ENCODE data around the gene TNFSF12. TPM values are rescaled to one million over a fixed set of nuclear protein-coding genes. Genes with fewer than 3 reads are reported as not detected.

The TNFSF12 gene
- total RNA-seq, 2 experiments from 2014 or later = 52.8 to 59.4 TPM

- CTCF ChIA-PET = interaction anchor here (0.6 to 2.1 kb wide), 15 partner anchors 8 to 558 kb away, joined by 3 to 29 read pairs (median 4); partner anchors contain the start of genes MPDU1, SENP3 and TP53
- Mint-ChIP-seq H3K4me1 (peaks cover 66% of the 10 kb centered on the region), H3K36me3 (peaks cover 28% of the 10 kb centered on the region), H3K9me3 (ENCODE audit: low read depth) (no peaks in the 10 kb centered on the region), H3K27me3 (no peaks in the 10 kb centered on the region), H3K27ac (peak overlapping the region; percentile 91), H3K4me3 (peak overlapping the region; percentile 50)
- ATAC-seq (peak; percentile 58), DNase-seq (peak; percentile 81)
Observed at GRCh38 chr17:7552621-7553051, 3.8 kb downstream of the TNFSF12 start.

- Mint-ChIP-seq H3K4me1 (peaks cover 65% of the 10 kb centered on the region), H3K9me3 (ENCODE audit: low read depth) (no peaks in the 10 kb centered on the region), H3K27ac (peak overlapping the region; percentile 91), H3K27me3 (no peaks in the 10 kb centered on the region), H3K36me3 (peaks cover 28% of the 10 kb centered on the region), H3K4me3 (peak overlapping the region; percentile 50)
- ATAC-seq = no peak
- DNase-seq = no peak
- CTCF ChIA-PET = interaction anchor here (0.6 to 2.1 kb wide), 9 partner anchors 7 to 557 kb away, joined by 3 to 29 read pairs (median 4); partner anchors contain the start of genes SENP3, TP53 and WRAP53
Observed at GRCh38 chr17:7553356-7553755, 4.5 kb downstream of the TNFSF12 start.

GRCh38 chr17:7555320-7555948 lies 6.6 kb downstream of the TNFSF12 start:
- peaks cover 25% of the 10 kb centered on the region for H3K36me3 Mint-ChIP-seq
- H3K4me1 Mint-ChIP-seq = peaks cover 67% of the 10 kb centered on the region
- ATAC-seq = no peak
- H3K27ac Mint-ChIP-seq = peak overlapping the region; percentile 60
- no peaks in the 10 kb centered on the region for H3K27me3 Mint-ChIP-seq
- CTCF ChIA-PET = interaction anchor here (1.6 to 1.8 kb wide), 2 partner anchors 28 to 34 kb away, joined by 3 to 4 read pairs; partner anchors contain the start of gene MPDU1
- no peak for DNase-seq
- H3K4me3 Mint-ChIP-seq = no peak overlapping the region
- H3K9me3 Mint-ChIP-seq (ENCODE audit: low read depth) = no peaks in the 10 kb centered on the region

- no peaks in the 10 kb centered on the region for H3K27me3 Mint-ChIP-seq
- H3K9me3 Mint-ChIP-seq (ENCODE audit: low read depth) = no peaks in the 10 kb centered on the region
- peaks cover 64% of the 10 kb centered on the region for H3K4me1 Mint-ChIP-seq
- no peak overlapping the region for H3K27ac Mint-ChIP-seq
- H3K36me3 Mint-ChIP-seq = peaks cover 21% of the 10 kb centered on the region
- ATAC-seq = no peak
- CTCF ChIA-PET = interaction anchor here (1.8 to 5.4 kb wide), 2 partner anchors 33 to 41 kb away, joined by 4 to 172 read pairs; no protein-coding TSS in a partner anchor
- no peak overlapping the region for H3K4me3 Mint-ChIP-seq
- no peak for DNase-seq
Observed at GRCh38 chr17:7556627-7557026, 7.8 kb downstream of the TNFSF12 start.

- Mint-ChIP-seq H3K4me1 (peaks cover 58% of the 10 kb centered on the region), H3K27me3 (no peaks in the 10 kb centered on the region), H3K4me3 (no peak overlapping the region), H3K36me3 (peaks cover 19% of the 10 kb centered on the region), H3K9me3 (ENCODE audit: low read depth) (no peaks in the 10 kb centered on the region), H3K27ac (no peak overlapping the region)
- DNase-seq (no peak), ATAC-seq (no peak)
- CTCF ChIA-PET = interaction anchor here (0.6 to 5.4 kb wide), 4 partner anchors 32 to 201 kb away, joined by 3 to 172 read pairs (median 4); no protein-coding TSS in a partner anchor
Observed at GRCh38 chr17:7557147-7557764, 8.4 kb downstream of the TNFSF12 start.

- Mint-ChIP-seq H3K27me3 (no peaks in the 10 kb centered on the region), H3K27ac (peak overlapping the region; percentile 68), H3K4me1 (peaks cover 58% of the 10 kb centered on the region), H3K4me3 (no peak overlapping the region), H3K9me3 (ENCODE audit: low read depth) (no peaks in the 10 kb centered on the region), H3K36me3 (peaks cover 15% of the 10 kb centered on the region)
- DNase-seq = no peak
- ATAC-seq = no peak
- CTCF ChIA-PET = interaction anchor here (0.7 to 5.4 kb wide), 5 partner anchors 8 to 202 kb away, joined by 3 to 172 read pairs (median 4); partner anchors contain the start of gene TNFSF12
Observed at GRCh38 chr17:7557775-7558543, 9.1 kb downstream of the TNFSF12 start.

GRCh38 chr17:7558544-7559319 lies 9.9 kb downstream of the TNFSF12 start, which contains the start of gene TNFSF13:
Gene TNFSF13, plus strand, starts transcription at chr17:7558750. Its CDS starts 290 bp downstream, at chr17:7559040.
- Mint-ChIP-seq H3K4me3 (no peak within 1 kb of the TSS), H3K4me1 (peaks cover 52% of the 10 kb centered on the region), H3K9me3 (ENCODE audit: low read depth) (no peaks in the 10 kb centered on the region), H3K27ac (peak within 1 kb of the TSS; percentile 68), H3K27me3 (no peaks in the 10 kb centered on the region), H3K36me3 (peaks cover 10% of the 10 kb centered on the region)
- ATAC-seq = no peak
- CTCF ChIA-PET = interaction anchor here (0.7 to 5.4 kb wide), 5 partner anchors 9 to 203 kb away, joined by 3 to 172 read pairs (median 4); partner anchors contain the start of gene TNFSF12
- no peak for DNase-seq

- Mint-ChIP-seq H3K9me3 (ENCODE audit: low read depth) (no peaks in the 10 kb centered on the region), H3K4me1 (peaks cover 56% of the 10 kb centered on the region), H3K4me3 (no peak overlapping the region), H3K36me3 (peaks cover 7% of the 10 kb centered on the region), H3K27me3 (no peaks in the 10 kb centered on the region), H3K27ac (no peak overlapping the region)
- CTCF ChIA-PET = interaction anchor here (0.8 to 5.4 kb wide), 36 partner anchors 7 to 230 kb away, joined by 3 to 172 read pairs (median 8); partner anchors contain the start of genes CD68, MPDU1, PLSCR3 and SAT2
- DNase-seq (no peak), ATAC-seq (no peak)
Observed at GRCh38 chr17:7559320-7560171, 10.7 kb downstream of the TNFSF12 start.

GRCh38 chr17:7560172-7561027 lies 11.5 kb downstream of the TNFSF12 start:
- CTCF ChIA-PET = interaction anchor here (0.6 to 5.4 kb wide), 52 partner anchors 8 to 340 kb away, joined by 3 to 172 read pairs (median 6); partner anchors contain the start of genes CD68, FXR2, MPDU1 and PLSCR3
- ATAC-seq (no peak), DNase-seq (peak; percentile 72)
- Mint-ChIP-seq H3K4me1 (peaks cover 55% of the 10 kb centered on the region), H3K4me3 (peak overlapping the region; percentile 85), H3K27me3 (no peaks in the 10 kb centered on the region), H3K27ac (peak overlapping the region; percentile 92), H3K9me3 (ENCODE audit: low read depth) (no peaks in the 10 kb centered on the region), H3K36me3 (peaks cover 9% of the 10 kb centered on the region)

GRCh38 chr17:7561028-7561575 lies 12.2 kb downstream of the TNFSF12 start:
- ATAC-seq = peak; percentile 75

More at GRCh38 chr17:7561028-7561575, 12.2 kb downstream of the TNFSF12 start:
- no peaks in the 10 kb centered on the region for H3K27me3 Mint-ChIP-seq
- H3K27ac Mint-ChIP-seq = peak overlapping the region; percentile 92
- peak overlapping the region; percentile 85 for H3K4me3 Mint-ChIP-seq
- CTCF ChIA-PET = interaction anchor here (0.6 to 5.4 kb wide), 53 partner anchors 9 to 340 kb away, joined by 3 to 172 read pairs (median 6); partner anchors contain the start of genes CD68, FXR2, MPDU1 and PLSCR3
- DNase-seq = peak; percentile 91
- peaks cover 51% of the 10 kb centered on the region for H3K4me1 Mint-ChIP-seq
- H3K9me3 Mint-ChIP-seq (ENCODE audit: low read depth) = no peaks in the 10 kb centered on the region
- peaks cover 11% of the 10 kb centered on the region for H3K36me3 Mint-ChIP-seq

Measured in activated CD8-positive, alpha-beta memory T cell treated with anti-CD3 and anti-CD28 coated beads, Interleukin-2, amount 10 ng/mL, durations not matched to agents 7 days and 5 days (primary cell).